ENCODE measurements around the gene ZBTB2.
"Not testable (repeated sequence)": the region's sequence is repeated elsewhere in the genome, so short reads cannot be mapped to it uniquely, and the experiment has no call there.

The ZBTB2 gene

DNA sequence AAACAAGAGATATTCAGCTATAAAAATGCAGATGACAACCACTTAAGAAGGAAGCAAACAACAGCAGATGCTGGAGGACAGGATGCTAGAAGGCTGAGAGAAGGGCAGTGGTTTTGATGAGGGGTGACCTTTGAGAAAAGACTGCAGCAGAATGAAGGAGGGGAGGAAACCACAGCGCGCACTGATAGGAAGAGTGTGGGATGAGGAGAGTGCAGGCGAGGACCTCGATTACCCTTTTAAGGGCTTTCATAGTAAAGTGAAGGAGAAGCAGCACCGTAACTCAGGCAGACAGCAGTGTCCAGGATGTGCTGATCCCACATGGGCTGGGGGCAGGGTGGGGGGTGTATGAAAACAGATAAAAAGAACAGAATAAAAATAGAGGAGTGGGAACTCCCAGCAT, 19.2 kb downstream of the ZBTB2 start:
- DNase-seq (ENCODE audit: low read depth in 2 of 2), result no peak

DNA sequence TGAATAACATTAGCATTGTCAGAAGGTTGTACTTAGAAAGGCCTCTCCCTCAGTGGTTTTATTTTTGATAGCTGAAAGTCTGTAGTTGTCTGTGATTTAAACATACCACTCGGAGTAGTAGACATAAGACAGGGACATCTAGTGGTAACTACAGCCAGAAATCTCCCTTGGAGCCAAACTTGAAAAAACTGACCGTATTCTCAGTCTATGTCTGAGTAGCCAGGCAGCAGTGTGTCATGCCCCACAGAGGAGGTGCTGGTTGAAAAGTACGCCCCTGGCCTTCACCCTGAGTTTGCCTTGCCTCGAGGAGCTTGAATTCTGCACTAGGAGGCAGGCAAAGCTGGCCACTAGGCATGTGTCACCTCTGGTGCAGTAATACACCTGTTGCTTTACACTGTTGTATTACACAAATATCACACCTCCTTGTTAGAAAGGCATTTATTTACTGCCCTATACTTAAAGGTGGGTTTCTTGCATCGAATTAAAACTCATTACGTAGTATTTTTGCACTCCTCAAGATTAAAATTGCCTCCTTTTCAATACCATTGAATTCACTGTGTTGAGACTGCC, 20.8 kb downstream of the ZBTB2 start:
- DNase-seq (ENCODE audit: low read depth in 2 of 2), result no peak

DNA sequence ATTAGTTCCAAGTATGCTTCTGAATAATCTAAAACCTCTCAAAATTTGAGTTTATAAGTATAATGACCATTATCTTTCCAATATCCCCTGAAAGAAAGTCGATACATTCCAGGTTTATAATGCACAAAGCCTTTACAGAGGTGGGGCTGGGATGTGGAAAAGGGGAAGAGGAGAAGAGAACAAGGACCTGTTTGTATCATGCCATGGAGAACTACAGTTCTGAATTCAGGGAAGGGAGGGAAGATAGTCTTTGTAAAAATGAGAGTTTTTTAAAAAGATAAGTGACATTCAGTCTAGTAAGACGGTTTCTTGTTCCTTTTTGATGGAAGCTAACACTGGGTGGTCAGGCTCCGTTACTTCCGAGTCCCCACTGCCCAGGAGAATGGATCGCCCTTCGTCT, 26.1 kb downstream of the ZBTB2 start:
- no peak for DNase-seq (ENCODE audit: low read depth in 2 of 2)

DNA sequence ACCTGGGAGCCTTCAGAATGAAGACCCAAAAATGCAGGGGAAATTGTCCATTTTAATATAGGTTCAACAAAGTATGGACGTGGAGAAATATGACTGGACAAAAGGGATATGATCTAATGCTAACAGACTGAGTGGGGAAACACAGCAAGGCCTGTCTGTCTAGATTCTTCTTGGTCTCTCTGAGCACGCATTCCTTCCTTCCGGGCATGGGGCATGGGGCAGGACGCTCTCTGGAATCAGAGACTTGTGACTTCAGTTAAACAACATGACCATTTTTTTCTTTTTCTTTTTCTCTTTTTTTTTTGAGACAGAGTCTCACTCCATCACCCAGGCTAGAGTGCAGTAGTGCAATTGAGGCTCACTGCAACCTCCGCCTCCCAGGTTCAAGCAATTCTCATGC, 31.9 kb downstream of the ZBTB2 start:
- no peak for DNase-seq (ENCODE audit: low read depth in 2 of 2)

DNA sequence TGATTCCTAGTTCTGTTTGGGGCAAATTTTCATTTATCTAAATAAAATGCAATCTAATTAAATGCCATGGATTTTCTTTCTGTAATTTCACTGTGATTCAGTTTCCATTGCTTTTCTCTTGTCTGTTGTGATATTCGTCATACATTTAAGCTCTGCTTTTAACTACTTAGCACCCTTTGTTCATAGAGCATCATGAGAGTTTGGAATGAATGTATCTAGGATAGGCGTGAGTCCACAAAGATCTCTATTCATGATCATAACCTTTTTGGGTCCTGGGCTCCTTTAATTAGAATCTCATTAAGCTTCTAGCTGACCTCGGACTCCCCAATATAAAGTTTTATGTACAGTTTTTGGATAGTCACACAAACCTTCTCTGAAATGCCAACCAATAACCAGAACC, 32.9 kb downstream of the ZBTB2 start:
- DNase-seq (ENCODE audit: low read depth in 2 of 2), result no peak

DNA sequence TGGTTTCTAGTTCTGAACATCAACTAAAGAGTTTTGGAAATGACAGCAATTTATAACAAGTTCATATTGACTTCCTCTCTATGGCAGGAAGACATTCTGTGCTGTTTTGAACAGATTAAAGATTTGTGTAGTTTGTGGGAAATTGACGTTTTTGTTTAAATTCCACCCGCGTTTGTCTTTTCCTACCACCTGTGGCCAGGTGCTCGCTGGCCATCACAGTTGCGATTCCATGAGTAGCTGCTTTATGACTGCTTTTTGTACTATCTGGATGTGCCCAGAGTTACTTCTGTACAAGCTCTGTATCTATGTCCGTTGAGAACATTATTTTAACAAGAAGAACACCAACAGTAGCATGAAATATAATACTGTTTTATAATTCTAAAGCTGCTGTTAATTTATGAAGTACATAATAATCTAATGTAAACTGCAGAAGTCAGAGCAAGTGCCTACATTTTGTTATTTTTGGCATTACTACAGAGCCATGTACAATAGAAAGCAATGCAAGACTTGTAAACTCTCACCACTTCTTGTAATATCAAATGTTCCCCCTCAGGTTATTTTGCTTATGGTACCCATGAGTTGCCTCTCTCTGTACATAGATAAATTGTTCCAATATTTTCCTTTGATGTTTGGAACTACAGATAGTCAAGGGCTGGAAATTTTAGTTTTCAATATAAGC, 33.5 kb downstream of the ZBTB2 start:
- DNase-seq (ENCODE audit: low read depth in 2 of 2), result no peak

DNA sequence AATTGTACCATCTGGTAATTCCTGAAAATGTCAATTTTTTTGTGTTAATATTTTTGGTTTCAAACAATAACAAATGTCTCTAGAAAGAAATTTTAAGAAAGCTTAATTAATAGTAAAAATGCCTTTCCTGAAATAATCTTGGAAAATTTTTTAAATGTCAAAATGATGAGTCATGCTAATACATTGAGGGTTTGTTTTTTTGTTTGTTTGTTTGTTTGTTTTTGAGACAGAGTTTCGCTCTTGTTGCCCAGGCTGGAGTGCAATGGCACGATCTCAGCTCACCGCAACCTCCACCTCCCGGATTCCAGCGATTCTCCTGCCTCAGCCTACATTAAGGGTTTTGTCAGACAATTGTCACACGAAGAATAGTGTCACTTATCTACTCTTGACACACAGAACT, 34.4 kb downstream of the ZBTB2 start:
- DNase-seq (ENCODE audit: low read depth in 2 of 2), result not testable (repeated sequence)

DNA sequence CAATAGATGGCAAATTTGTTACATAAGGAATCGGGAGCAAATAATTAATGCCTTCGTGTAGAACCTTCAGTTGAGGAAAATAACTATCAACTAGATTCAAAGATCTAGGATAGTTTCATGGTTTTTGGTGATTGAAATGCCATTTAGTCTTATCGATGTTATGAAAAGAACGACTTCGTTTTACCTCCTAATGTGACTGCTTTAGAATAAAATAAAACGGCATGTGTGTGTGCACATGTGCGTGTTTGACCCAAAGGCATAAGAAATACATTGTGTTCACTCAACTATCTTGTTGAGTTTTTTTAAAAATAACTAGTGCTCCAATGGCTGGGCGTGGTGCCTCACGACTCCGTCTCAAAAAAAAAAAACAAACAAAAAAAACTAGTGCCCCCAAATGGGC, 37.6 kb downstream of the ZBTB2 start:
- DNase-seq (ENCODE audit: low read depth in 2 of 2), result no peak

DNA sequence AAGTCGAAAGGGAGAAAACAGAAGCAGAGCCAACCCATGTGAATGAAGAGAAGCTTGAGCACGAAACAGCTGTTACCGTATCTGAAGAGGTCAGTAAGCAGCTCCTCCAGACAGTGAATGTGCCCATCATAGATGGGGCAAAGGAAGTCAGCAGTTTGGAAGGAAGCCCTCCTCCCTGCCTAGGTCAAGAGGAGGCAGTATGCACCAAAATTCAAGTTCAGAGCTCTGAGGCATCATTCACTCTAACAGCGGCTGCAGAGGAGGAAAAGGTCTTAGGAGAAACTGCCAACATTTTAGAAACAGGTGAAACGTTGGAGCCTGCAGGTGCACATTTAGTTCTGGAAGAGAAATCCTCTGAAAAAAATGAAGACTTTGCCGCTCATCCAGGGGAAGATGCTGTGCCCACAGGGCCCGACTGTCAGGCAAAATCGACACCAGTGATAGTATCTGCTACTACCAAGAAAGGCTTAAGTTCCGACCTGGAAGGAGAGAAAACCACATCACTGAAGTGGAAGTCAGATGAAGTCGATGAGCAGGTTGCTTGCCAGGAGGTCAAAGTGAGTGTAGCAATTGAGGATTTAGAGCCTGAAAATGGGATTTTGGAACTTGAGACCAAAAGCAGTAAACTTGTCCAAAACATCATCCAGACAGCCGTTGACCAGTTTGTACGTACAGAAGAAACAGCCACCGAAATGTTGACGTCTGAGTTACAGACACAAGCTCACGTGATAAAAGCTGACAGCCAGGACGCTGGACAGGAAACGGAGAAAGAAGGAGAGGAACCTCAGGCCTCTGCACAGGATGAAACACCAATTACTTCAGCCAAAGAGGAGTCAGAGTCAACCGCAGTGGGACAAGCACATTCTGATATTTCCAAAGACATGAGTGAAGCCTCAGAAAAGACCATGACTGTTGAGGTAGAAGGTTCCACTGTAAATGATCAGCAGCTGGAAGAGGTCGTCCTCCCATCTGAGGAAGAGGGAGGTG, 38.7 kb downstream of the ZBTB2 start:
- DNase-seq (ENCODE audit: low read depth in 2 of 2), result no peak

DNA sequence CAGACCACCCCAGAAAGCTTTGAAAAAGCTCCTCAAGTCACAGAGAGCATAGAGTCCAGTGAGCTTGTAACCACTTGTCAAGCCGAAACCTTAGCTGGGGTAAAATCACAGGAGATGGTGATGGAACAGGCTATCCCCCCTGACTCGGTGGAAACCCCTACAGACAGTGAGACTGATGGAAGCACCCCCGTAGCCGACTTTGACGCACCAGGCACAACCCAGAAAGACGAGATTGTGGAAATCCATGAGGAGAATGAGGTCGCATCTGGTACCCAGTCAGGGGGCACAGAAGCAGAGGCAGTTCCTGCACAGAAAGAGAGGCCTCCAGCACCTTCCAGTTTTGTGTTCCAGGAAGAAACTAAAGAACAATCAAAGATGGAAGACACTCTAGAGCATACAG, 39.6 kb downstream of the ZBTB2 start:
- no peak for DNase-seq (ENCODE audit: low read depth in 2 of 2)

DNA sequence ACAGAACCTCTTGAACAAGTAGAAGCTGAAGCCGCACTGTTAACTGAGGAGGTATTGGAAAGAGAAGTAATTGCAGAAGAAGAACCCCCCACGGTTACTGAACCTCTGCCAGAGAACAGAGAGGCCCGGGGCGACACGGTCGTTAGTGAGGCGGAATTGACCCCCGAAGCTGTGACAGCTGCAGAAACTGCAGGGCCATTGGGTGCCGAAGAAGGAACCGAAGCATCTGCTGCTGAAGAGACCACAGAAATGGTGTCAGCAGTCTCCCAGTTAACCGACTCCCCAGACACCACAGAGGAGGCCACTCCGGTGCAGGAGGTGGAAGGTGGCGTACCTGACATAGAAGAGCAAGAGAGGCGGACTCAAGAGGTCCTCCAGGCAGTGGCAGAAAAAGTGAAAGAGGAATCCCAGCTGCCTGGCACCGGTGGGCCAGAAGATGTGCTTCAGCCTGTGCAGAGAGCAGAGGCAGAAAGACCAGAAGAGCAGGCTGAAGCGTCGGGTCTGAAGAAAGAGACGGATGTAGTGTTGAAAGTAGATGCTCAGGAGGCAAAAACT, 40.1 kb downstream of the ZBTB2 start:
- DNase-seq (ENCODE audit: low read depth in 2 of 2), result no peak

DNA sequence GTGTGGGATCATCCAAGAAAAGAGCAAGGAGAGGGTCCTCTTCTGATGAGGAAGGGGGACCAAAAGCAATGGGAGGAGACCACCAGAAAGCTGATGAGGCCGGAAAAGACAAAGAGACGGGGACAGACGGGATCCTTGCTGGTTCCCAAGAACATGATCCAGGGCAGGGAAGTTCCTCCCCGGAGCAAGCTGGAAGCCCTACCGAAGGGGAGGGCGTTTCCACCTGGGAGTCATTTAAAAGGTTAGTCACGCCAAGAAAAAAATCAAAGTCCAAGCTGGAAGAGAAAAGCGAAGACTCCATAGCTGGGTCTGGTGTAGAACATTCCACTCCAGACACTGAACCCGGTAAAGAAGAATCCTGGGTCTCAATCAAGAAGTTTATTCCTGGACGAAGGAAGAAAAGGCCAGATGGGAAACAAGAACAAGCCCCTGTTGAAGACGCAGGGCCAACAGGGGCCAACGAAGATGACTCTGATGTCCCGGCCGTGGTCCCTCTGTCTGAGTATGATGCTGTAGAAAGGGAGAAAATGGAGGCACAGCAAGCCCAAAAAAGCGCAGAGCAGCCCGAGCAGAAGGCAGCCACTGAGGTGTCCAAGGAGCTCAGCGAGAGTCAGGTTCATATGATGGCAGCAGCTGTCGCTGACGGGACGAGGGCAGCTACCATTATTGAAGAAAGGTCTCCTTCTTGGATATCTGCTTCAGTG, 40.8 kb downstream of the ZBTB2 start:
- DNase-seq (ENCODE audit: low read depth in 2 of 2), result no peak

DNA sequence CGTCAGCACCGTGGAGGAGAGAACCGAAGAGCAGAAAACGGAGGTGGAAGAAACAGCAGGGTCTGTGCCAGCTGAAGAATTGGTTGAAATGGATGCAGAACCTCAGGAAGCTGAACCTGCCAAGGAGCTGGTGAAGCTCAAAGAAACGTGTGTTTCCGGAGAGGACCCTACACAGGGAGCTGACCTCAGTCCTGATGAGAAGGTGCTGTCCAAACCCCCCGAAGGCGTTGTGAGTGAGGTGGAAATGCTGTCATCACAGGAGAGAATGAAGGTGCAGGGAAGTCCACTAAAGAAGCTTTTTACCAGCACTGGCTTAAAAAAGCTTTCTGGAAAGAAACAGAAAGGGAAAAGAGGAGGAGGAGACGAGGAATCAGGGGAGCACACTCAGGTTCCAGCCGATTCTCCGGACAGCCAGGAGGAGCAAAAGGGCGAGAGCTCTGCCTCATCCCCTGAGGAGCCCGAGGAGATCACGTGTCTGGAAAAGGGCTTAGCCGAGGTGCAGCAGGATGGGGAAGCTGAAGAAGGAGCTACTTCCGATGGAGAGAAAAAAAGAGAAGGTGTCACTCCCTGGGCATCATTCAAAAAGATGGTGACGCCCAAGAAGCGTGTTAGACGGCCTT, 41.6 kb downstream of the ZBTB2 start:
- no peak for DNase-seq (ENCODE audit: low read depth in 2 of 2)

DNA sequence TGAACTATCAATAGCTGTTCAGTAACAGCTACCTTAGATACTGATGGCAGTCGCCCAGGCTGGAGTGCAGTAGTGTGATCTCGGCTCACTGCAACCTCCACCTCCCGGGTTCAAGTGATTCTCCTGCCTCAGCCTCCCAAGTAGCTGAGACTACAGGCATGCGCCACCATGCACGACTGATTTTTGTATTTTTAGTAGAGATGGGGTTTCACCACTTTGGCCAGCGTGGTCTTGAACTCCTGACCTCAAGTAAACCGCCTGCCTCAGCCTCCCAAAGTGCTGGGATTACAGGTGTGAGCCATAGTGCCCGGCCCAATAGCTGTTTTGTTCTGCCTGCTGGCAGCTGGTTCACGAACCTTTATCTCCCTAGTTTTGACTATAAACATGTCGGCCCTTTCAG, 48.6 kb downstream of the ZBTB2 start:
- DNase-seq (ENCODE audit: low read depth in 2 of 2), result not testable (repeated sequence)

DNA sequence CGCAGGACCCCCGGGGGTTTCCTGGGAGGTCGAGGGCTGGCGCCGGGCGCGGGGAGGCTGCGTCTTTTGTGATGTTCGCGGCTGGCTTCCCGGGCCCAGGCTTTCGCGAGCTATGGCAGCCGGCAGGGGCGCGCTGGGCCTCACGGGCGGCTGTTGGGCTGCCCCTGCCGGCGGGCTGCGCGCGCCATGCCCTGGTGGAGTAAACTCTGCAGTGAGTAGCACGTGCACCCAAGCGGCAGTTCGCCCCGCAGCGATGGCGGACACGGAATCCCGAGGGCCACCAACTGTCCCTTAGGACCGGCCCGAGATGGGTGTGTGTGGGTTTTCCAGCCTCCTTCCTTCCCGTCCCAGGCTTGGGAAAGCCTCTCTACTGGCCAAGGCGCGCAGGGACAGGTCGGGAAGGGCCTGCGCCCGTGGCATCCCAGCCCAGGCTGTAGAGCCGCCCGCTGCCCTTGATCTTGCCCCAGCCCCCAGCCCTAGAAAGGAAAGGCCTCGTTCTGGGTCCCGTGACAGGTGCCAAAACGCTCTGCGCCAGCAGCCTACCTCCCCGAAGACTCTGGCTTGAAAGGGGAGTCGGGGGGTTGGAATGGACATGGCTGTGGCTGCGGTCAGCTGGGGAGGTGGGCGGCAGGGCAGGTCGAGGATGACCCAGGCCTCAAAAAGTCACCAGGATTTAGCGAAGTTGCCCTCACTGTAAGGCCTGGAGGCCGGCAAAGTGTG, 49.7 kb downstream of the ZBTB2 start:
- DNase-seq (ENCODE audit: low read depth in 2 of 2), result no peak

DNA sequence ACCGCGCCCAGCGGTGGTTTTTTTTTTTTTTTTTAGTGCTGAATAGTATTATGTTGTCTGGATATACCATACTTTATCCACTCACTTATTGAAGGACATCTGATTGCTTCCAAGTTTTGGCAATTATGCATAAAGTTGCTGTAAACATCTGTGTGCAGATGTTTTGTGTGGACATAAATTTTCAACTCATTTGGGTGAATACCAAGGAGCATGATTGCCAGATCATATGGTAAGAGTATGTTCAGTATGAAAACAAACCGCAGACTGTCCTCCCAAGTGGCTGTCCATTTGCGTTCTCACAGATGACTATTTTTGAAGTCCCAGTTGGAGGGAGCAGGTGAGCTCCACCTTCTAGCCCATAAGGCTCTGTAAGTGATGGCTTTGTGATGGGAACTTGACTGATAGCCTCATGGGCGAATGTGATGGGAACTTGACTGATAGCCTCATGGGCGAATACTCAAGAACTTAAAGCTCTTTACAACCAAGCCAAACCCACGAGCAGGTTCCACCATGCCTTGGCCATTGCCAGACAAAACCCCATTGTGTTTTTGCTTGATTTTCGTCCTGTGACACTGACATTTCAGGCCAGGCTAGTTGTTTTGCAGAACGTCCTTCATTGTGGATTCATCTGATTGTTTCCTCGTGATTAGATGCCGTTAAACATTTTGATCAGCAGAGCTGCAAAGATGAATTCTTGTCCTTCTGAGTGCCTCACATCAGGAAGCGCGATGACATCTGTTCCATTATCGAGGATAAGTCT, 51.0 kb downstream of the ZBTB2 start:
- DNase-seq (ENCODE audit: low read depth in 2 of 2), result no peak

DNA sequence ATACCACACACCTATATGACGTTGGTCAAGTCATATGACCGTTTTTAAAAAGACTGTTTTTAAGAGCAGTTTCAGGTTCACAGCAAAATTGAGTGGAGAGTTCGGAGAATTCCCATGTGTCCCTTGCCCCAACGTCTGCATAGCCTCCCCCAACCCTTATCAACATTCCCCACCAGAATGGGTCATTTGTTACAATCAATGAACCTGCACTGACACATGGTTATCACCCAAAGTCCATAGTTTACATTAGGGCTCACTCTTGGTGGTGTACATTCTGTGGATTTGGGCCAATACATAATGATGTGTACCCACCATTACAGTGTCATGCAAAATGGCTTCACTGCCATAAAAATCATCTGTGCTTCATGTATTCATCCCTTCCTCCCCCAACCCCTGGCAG, 52.0 kb downstream of the ZBTB2 start:
- DNase-seq (ENCODE audit: low read depth in 2 of 2), result no peak

DNA sequence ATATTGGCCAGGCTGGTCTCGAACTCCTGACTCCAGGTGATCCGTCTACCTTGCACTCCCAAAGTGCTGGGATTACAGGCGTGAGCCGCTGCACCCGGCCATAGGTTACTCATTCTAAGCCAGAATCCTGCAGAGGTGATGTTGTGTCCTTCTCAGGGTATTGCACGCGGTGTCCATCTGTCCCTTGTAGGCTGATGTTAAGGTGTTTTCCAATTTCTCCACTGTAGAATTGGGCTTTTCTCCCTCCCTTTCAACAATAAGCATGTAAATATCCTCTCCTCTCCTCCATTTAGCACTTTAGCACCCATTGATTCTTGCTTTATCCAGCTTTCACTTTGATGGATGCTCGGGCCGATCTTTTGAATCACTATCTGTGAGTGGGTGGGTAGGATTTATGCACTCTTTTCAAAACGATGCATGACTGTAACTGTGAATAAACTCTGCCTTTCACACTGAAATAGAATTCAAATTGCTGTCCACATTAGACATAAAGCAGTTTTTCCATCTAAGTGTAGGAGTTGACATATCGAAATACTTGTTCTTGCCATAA, 52.6 kb downstream of the ZBTB2 start:
- no peak for DNase-seq (ENCODE audit: low read depth in 2 of 2)

DNA sequence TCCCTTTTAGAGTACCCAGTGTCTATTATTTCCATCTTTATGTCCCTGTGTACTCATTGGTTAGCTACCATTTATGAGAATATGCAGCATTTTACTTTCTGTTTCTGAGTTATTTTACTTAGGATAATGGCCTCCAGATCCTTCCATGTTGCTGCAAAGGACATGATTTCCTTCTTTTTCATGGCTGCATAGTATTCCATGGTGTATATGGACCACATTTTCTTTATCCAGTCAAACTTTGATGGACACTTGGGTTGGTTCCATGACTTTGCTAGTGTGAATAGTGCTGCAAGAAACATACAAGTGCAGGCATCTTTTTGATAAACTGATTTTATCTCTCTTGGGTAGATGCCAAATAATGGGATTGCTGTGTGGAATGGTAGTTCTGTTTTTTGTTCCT, 55.4 kb downstream of the ZBTB2 start:
- no peak for DNase-seq (ENCODE audit: low read depth in 2 of 2)

Measured in stimulated activated CD8-positive, alpha-beta memory T cell treated with anti-CD3 and anti-CD28 coated beads, Interleukin-2, amount 100 ng/mL, for 1 hour (primary cell).